ENCODE measurements around the gene NADK2.

The NADK2 gene

GRCh38 chr5:36150676-36151433 is 90.9 kb downstream of the NADK2 start (continued):
- TF ChIP-seq ZNF518A (tag by site-specific recombination; conservative IDR thresholded peaks at IDR 0.05; ENCODE audit: low read depth) (no peak), ZNF660 (tag by site-specific recombination; IDR thresholded peaks at IDR 0.05) (peak; percentile 81), ZNF18 (tag by site-specific recombination; IDR thresholded peaks at IDR 0.05) (no peak), ZBTB6 (tag by site-specific recombination; IDR thresholded peaks at IDR 0.05) (no peak), ZNF596 (tag by site-specific recombination; IDR thresholded peaks at IDR 0.05) (no peak), ZNF146 (tag by site-specific recombination; IDR thresholded peaks at IDR 0.05) (no peak), ZNF274 (IDR thresholded peaks at IDR 0.05; ENCODE audit: low read length) (no peak), ZNF274 (tag by site-specific recombination; IDR thresholded peaks at IDR 0.05; ENCODE audit: borderline replicate concordance) (no peak), KLF8 (tag by site-specific recombination; IDR thresholded peaks at IDR 0.05) (no peak), ZNF155 (tag by site-specific recombination; IDR thresholded peaks at IDR 0.05) (no peak), ZNF624 (tag by site-specific recombination; IDR thresholded peaks at IDR 0.05) (no peak), ZNF138 (tag by site-specific recombination; IDR thresholded peaks at IDR 0.05; ENCODE audit: borderline replicate concordance) (no peak), HIC1 (tag by site-specific recombination; IDR thresholded peaks at IDR 0.05) (no peak), ZNF561 (tag by site-specific recombination; IDR thresholded peaks at IDR 0.05; ENCODE audit: borderline replicate concordance) (no peak; the same call in 1 of the 2 replicates), ZNF10 (tag by site-specific recombination; IDR thresholded peaks at IDR 0.05) (no peak), YY2 (tag by site-specific recombination; IDR thresholded peaks at IDR 0.05) (no peak), GLIS1 (tag by site-specific recombination; IDR thresholded peaks at IDR 0.05) (peak; percentile 93), ZNF544 (tag by site-specific recombination; IDR thresholded peaks at IDR 0.05) (no peak), ZNF449 (tag by site-specific recombination; IDR thresholded peaks at IDR 0.05) (no peak; the same call in 1 of the 2 replicates), ZNF132 (tag by site-specific recombination; IDR thresholded peaks at IDR 0.05; ENCODE audit: borderline replicate concordance) (no peak), MZF1 (tag by site-specific recombination; IDR thresholded peaks at IDR 0.05; ENCODE audit: borderline replicate concordance) (peak; percentile 17; the same call in 1 of the 2 replicates), ZNF704 (tag by site-specific recombination; IDR thresholded peaks at IDR 0.05) (no peak), ZBTB49 (tag by site-specific recombination; IDR thresholded peaks at IDR 0.05; ENCODE audit: low read depth) (no peak), ZNF23 (tag by site-specific recombination; IDR thresholded peaks at IDR 0.05; ENCODE audit: borderline replicate concordance) (no peak)
